ENCODE results near the gene ALK. TPM values are rescaled to one million over a fixed set of nuclear protein-coding genes. Genes with fewer than 3 reads are reported as not detected.

Gene ALK
- total and polyA plus RNA-seq, 2 donors (not counting 1 experiment from before 2014, with no cell fraction given), result not detected

DNA sequence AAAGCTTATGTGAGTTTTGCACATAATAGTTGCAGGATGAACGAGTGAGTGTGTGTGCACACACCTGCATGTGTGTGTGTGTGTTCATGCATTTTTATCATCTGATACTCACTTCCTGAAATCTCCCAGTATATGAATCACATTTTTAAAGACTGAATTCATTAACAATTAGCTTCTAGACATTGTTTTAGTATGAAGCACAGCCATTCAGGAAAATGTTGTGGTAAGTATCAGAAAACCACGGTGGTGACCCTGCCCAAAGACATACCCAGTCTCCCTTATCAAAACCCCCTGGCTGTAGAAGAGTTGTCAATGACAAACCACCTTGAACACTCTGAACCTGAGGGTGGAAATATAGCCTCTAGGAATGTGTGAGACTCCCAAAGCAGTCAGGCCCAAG, 220.8 kb downstream of the ALK start:
- Mint-ChIP-seq H3K27ac (no peak overlapping the region), H3K27me3 (no peaks in the 10 kb centered on the region), H3K9me3 (ENCODE audit: insufficient read depth) (peaks cover 2% of the 10 kb centered on the region), H3K4me1 (no peaks in the 10 kb centered on the region), H3K4me3 (no peak overlapping the region)
- ATAC-seq (ENCODE audit: low read depth), result no peak
- Histone ChIP-seq H3K9me3 (ENCODE audit: control extremely low read depth in 1 of 3, control insufficient read depth in 2 of 3, insufficient read depth in 1 of 3, low read length in 2 of 3) (no peaks in the 10 kb centered on the region), H3K4me1 (ENCODE audit: control insufficient read depth in 2 of 2, insufficient read depth in 2 of 2, low read length in 2 of 2) (no peaks in the 10 kb centered on the region), H3K4me2 (replicated peaks; ENCODE audit: low read depth, low read length, poor library complexity, severe bottlenecking) (no peak overlapping the region), H3K27me3 (replicated peaks in 1 of 4; ENCODE audit: control extremely low read depth in 1 of 4, control insufficient read depth in 3 of 4, insufficient read depth in 4 of 4, low read length in 3 of 4) (no peaks in the 10 kb centered on the region), H3K9ac (ENCODE audit: low read length) (no peak overlapping the region), H3K36me3 (replicated peaks in 1 of 2; ENCODE audit: control extremely low read depth in 1 of 2, control insufficient read depth in 1 of 2, extremely low read depth in 1 of 2, insufficient read depth in 2 of 2, low read length in 1 of 2) (no peaks in the 10 kb centered on the region), H4K20me1 (ENCODE audit: control insufficient read depth, insufficient read depth, low read length, poor library complexity, severe bottlenecking) (no peaks in the 10 kb centered on the region), H3K27ac (ENCODE audit: low read length in 2 of 2) (no peak overlapping the region), H3K4me3 (ENCODE audit: control extremely low read depth in 1 of 5, extremely low read depth in 1 of 5, insufficient read depth in 1 of 5, low read depth in 2 of 5, low read length in 4 of 5) (no peak overlapping the region), H2AFZ (ENCODE audit: insufficient read depth, low read depth, low read length, poor library complexity, severe bottlenecking) (no peak overlapping the region), H3K79me2 (ENCODE audit: control insufficient read depth, insufficient read depth, low read length) (no peaks in the 10 kb centered on the region)
- no peak for DNase-seq
- POLR2A ChIA-PET, result no interaction called here
- no CpG with 5 or more reads among the region's 2 CpGs for WGBS (ENCODE audit: insufficient coverage)
- intact Hi-C loops (cut with micrococcal nuclease), result no loop called here
- no peak for TF ChIP-seq EZH2 (IDR thresholded peaks at IDR 0.05; ENCODE audit: borderline replicate concordance, insufficient read depth, low read depth, low read length, poor library complexity, severe bottlenecking)
- TF ChIP-seq, protein P1, sequence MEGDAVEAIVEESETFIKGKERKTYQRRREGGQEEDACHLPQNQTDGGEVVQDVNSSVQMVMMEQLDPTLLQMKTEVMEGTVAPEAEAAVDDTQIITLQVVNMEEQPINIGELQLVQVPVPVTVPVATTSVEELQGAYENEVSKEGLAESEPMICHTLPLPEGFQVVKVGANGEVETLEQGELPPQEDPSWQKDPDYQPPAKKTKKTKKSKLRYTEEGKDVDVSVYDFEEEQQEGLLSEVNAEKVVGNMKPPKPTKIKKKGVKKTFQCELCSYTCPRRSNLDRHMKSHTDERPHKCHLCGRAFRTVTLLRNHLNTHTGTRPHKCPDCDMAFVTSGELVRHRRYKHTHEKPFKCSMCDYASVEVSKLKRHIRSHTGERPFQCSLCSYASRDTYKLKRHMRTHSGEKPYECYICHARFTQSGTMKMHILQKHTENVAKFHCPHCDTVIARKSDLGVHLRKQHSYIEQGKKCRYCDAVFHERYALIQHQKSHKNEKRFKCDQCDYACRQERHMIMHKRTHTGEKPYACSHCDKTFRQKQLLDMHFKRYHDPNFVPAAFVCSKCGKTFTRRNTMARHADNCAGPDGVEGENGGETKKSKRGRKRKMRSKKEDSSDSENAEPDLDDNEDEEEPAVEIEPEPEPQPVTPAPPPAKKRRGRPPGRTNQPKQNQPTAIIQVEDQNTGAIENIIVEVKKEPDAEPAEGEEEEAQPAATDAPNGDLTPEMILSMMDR (IDR thresholded peaks at IDR 0.05), result no peak
- CTCF ChIA-PET, result no interaction called here

DNA sequence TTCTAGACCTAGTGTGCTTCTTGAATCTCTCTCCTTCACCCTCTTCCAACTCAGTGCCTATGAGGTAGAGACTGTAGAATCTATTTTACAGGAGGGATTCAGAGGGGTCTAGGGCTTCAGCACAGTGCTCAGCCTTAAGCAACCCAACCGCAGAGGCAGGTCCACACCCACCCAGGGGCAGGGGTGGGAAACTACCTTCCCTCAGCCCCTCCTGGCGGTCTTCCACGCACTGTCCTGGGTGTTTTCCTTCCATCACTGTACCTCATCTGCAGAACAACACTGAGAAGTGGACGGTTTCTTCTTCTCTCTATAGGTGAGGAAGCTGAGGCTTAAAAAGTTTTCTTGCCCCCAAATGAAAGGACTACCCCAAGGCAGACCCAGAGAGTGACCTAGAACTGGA, 222.3 kb downstream of the ALK start:
- H3K4me3 ChIP-seq (ENCODE audit: control extremely low read depth in 1 of 5, extremely low read depth in 1 of 5, insufficient read depth in 1 of 5, low read depth in 2 of 5, low read length in 4 of 5), result no peak overlapping the region
- no peaks in the 10 kb centered on the region for H3K36me3 ChIP-seq (replicated peaks in 1 of 2; ENCODE audit: control extremely low read depth in 1 of 2, control insufficient read depth in 1 of 2, extremely low read depth in 1 of 2, insufficient read depth in 2 of 2, low read length in 1 of 2)
- no peak for TF ChIP-seq EZH2 (IDR thresholded peaks at IDR 0.05; ENCODE audit: borderline replicate concordance, insufficient read depth, low read depth, low read length, poor library complexity, severe bottlenecking)
- H3K9me3 Mint-ChIP-seq (ENCODE audit: insufficient read depth), result peaks cover 2% of the 10 kb centered on the region
- no peaks in the 10 kb centered on the region for H3K27me3 Mint-ChIP-seq
- no peak overlapping the region for H2AFZ ChIP-seq (ENCODE audit: insufficient read depth, low read depth, low read length, poor library complexity, severe bottlenecking)
- no peak overlapping the region for H3K4me2 ChIP-seq (replicated peaks; ENCODE audit: low read depth, low read length, poor library complexity, severe bottlenecking)
- H3K27ac ChIP-seq (ENCODE audit: low read length in 2 of 2), result no peak overlapping the region
- H3K9ac ChIP-seq (ENCODE audit: low read length), result no peak overlapping the region
- no peak for DNase-seq
- H3K4me3 Mint-ChIP-seq, result no peak overlapping the region
- H3K27me3 ChIP-seq (replicated peaks in 1 of 4; ENCODE audit: control extremely low read depth in 1 of 4, control insufficient read depth in 3 of 4, insufficient read depth in 4 of 4, low read length in 3 of 4), result no peaks in the 10 kb centered on the region
- no peaks in the 10 kb centered on the region for H4K20me1 ChIP-seq (ENCODE audit: control insufficient read depth, insufficient read depth, low read length, poor library complexity, severe bottlenecking)
- no peaks in the 10 kb centered on the region for H3K79me2 ChIP-seq (ENCODE audit: control insufficient read depth, insufficient read depth, low read length)
- no peak for ATAC-seq (ENCODE audit: low read depth)
- H3K4me1 Mint-ChIP-seq, result no peaks in the 10 kb centered on the region
- WGBS (ENCODE audit: insufficient coverage), result no CpG with 5 or more reads among the region's 4 CpGs
- H3K9me3 ChIP-seq (ENCODE audit: control extremely low read depth in 1 of 3, control insufficient read depth in 2 of 3, insufficient read depth in 1 of 3, low read length in 2 of 3), result no peaks in the 10 kb centered on the region
- intact Hi-C loops (cut with micrococcal nuclease), result no loop called here
- H3K27ac Mint-ChIP-seq, result no peak overlapping the region
- ChIA-PET POLR2A (no interaction called here), CTCF (no interaction called here)
- no peaks in the 10 kb centered on the region for H3K4me1 ChIP-seq (ENCODE audit: control insufficient read depth in 2 of 2, insufficient read depth in 2 of 2, low read length in 2 of 2)
